H4 (cell line): ENCODE data around the gene SLC6A2. TPM values are rescaled to one million over a fixed set of nuclear protein-coding genes. Genes with fewer than 3 reads are reported as not detected.

Experiments
- DNase-seq: peaks from one replicate; pipeline ENCODE4 v3.0.0-alpha.2; 2015; ENCODE audit warnings: low spot score
- total RNA-seq: library from RNA; depleted of rRNA; stranded (reverse); fragments of >200 nt; shearing (Covaris generic); gene quantifications from 2 replicates; pipeline ENCODE4 v1.2.3, GENCODE V29; 2014

SLC6A2 gene
- total RNA-seq, 1 experiment from 2014 or later, result not detected

DNA sequence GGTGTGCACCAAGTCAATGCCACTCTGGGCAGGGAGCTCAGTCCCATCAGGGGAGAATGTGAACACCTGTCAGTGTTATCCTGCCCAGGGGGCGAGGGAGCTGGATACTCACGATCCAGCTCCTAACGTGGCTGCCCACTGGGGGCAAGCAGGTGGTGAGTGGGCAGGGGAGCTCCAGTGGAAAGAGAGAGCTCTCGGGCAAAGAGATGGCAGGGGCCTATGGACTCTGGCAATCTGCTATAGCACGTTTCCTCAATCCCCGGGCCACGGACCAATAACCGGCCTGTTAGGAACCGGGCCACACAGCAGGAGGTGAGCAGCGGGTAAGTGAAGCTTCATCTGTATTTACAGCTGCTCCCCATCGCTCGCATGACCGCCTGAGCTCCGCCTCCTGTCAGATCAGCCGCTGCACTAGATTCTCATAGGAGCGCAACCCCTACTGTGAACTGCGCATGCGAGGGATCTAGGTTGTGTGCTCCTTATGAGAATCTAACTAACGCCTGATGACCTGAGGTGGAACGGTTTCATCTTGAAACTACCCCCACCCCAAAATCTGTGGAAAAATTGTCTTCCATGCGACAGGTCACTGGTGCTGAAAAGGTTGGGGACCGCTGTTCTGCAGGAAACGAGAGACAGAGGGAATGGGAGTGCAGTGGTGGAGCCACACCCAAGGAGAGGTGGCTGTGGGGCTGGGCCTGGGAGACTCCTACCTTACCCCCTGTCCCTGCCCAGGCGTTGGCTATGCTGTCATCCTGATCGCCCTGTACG, 15.6 kb downstream of the SLC6A2 start:
- no peak for DNase-seq

GRCh38 chr16:55671974-55672280, 16.1 kb downstream of the SLC6A2 start:
- no peak for DNase-seq

- no peak for DNase-seq
These were observed 16.7 kb downstream of the SLC6A2 start for GRCh38 chr16:55672471-55672870.

DNA sequence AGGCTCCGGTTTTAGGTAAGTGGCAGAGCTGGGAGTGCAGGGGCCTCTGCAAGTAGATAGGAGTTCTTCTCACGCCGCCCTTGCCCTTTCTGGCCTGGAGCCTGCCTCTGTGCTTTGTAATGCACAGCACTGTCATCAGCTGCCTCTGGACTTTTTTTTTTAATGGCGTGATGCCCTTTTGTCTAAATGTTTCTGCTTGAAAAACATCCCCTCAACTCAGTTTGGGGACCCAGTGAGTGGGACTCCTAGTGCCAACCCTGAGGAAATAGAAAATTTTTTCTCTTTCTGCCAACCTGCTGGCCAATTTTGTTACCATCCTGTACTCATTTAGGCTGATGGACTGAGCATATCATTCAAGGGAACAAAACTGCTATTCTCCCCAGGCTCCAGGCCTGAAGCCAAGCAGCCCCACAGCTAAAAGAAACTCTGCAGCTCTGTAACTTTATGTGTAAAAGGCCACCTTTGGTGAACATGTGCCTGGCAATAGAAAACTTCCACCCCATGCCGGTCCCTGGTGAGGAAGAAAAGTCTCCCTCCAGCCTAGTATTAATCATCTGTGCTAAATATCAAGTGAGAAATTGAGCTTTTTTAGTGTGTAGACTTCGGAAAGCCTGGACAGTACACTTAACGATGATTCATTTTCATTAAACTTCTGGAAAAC, 22.5 kb downstream of the SLC6A2 start:
- no peak for DNase-seq

DNA sequence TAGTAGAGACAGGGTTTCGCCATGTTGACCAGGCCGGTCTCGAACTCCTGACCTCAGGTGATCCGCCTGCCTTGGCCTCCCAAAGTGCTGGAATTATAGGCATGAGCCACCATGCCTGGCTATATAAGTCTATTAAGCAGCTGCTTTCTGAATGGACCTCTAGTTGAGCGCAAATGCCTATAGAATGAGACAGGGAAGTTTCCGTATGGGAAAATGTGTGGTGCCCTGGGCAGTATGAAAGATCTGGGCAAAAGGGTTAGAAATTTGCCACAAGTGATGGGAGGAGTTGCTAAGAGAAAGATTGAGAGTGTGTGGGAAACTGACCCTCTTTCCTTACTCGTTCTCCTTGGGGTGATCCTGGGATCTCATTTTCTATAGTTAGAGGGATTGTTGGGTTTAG, 26.3 kb downstream of the SLC6A2 start:
- no peak for DNase-seq

DNA sequence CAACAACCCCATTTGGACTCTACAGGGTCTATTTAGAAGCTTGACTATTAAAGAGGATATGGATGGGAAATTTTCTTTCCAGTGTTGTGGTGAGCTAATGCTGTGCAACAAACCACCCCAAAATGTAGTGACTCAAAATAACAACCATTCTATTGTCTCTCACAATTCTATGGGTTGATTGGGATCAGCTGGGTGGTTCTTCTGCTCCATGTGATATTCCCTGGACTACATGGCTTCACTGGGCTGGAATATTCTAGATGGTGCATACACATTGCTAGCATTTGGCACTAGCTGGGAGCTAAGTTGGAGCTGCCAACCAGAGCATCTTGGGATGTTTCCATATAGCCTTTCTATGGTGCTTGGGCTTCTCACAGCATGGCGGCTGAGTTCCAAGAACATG, 30.2 kb downstream of the SLC6A2 start:
- DNase-seq, result no peak

DNA sequence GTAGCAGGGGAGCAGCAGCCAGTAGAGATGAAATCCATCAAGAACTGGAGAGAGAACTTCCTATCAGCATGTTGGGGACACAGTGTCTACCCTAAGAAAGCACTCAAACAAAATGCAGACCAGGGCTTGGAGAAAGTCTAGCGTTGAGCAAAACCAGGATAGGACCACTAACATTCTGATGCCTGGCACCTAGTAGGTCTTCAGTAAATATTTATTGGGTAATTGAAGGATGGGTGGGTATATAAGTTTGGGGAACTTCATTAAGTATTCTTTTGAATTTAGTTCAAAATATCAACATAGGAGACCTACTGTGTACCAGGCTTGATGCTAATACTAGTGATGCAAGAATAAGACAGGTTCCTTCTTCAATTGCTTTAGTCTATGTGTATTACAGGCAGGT, 30.9 kb downstream of the SLC6A2 start:
- DNase-seq, result no peak

- no peak for DNase-seq
These were observed 32.0 kb downstream of the SLC6A2 start for GRCh38 chr16:55687802-55688201.

GRCh38 chr16:55690841-55691240, 35.1 kb downstream of the SLC6A2 start:
- DNase-seq, result no peak

DNA sequence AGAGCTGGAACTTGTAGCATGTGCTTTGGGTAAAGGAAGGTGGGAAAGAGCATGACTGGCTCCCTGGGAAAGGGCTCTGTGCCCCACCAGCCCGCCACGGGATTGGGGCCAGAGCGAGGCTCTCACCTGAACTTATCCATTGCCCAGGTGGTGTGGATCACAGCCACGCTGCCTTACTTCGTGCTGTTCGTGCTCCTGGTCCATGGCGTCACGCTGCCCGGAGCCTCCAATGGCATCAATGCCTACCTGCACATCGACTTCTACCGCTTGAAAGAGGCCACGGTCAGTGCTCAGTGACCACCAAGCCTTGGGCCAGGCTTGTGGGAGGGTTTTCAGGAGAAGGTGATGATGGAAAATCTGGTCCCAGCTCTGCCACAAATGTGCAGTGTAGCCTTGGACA, 36.0 kb downstream of the SLC6A2 start:
- no peak for DNase-seq

- DNase-seq, result no peak
These were observed 39.8 kb downstream of the SLC6A2 start for GRCh38 chr16:55695595-55695994.

- DNase-seq, result no peak
These were observed 42.1 kb downstream of the SLC6A2 start for GRCh38 chr16:55697867-55698266.

- DNase-seq, result no peak
These were observed 42.5 kb downstream of the SLC6A2 start for GRCh38 chr16:55698331-55698730.

DNA sequence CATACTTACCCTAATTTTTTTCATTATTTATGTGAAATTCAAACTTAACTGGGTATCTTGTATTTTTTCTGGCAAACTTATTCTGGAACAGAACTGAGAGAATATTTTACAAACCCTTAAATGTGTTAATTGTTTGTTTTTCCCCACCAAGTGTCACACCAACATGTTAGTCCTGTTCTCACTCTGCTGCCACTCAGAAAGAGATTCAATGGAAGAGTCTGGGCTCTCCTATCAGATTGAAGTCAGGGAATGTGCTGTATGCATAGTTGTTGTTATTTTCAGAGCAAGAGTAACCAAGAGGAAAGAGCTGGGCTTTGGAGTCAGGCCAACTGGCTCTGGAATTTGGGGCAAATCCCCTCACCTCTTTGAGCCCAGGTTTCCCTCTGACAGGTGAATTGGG, 43.2 kb downstream of the SLC6A2 start:
- no peak for DNase-seq

GRCh38 chr16:55699616-55700015, 43.8 kb downstream of the SLC6A2 start:
- no peak for DNase-seq

- DNase-seq, result no peak
These were observed 44.3 kb downstream of the SLC6A2 start for GRCh38 chr16:55700067-55700466.

- no peak for DNase-seq
These were observed 45.2 kb downstream of the SLC6A2 start for GRCh38 chr16:55700961-55701360.

GRCh38 chr16:55701442-55702319, 45.9 kb downstream of the SLC6A2 start:
- DNase-seq, result peak; percentile 68

DNA sequence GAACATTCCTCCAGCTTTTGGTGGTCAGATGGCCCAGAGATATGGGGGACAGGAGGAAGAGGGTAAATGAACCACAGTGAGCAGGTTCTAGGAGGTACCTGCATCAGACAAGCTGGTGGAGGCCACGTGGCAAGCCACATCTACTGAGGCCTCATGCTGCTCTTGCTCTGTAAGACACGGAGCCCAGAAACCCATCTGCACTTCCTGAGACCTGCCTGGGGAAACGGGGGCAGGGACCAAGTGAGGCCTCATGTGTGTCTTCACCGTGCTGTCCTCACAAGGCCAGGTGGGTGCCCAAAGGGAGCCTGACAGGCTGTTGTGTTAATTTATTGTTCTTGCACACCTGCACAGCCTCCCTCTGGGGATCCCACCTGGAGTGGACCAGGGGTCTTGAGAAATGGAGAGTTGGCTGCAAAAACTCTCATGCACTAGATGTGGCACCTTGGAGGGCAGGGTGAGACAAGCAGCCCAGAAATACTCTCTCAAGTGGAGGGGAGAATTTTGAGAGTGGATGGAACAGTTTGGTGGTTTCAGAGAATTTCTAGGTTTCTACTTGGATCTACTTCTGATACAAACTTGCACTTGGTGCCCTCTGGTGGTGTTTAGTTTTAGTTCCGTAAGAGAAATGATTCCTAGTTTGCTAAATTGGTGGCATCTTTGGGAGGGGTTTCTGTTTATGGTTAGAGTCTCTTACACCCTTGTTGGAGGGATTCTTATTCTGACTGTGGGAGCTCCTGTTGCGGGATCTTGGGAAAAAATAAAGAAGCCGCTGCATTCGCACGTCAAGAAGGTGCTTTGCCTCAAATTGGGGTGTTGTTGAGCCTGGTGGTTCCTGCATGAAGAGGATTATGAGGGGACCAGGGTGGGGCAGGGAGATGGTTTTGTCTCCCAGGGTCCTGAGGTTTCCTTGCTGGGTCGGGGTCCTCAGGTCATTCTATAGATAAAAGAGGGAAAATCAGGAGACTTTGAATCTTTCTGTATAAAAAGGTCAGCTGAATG, 47.5 kb downstream of the SLC6A2 start:
- DNase-seq, result peak; percentile 49

DNA sequence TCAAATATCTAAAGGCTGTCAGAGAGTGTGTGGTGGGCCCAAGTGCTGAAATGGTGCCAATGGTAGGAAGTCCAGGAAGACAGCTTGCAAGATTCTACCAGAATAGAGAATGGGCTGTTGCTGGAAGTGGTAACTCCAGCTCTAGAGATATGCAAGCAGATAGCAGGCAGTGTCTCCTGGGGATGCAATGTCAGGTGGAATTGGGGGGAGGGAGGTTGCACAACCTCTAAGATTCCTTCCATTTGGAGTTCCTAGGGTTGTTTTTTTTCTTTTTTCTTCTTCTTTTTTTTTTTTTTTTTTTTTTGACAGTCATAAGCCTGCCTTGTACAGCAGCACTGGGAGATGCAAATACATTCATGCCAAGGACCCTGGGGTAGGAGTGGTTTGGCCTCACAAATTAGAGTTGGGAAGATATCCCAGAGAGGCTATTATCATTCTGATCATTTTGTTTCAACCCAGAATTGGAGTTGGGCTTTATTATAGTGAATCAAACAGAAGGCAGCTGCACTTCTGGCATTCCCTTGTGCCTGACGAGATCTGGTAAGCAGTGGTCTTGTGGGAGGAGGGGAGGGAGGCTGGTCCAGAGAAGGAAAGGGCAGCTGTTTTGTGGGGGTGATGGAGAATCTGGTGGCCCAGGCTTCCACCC, 51.1 kb downstream of the SLC6A2 start:
- no peak for DNase-seq

- no peak for DNase-seq
These were observed 54.0 kb downstream of the SLC6A2 start for GRCh38 chr16:55709801-55710200.
